Lower lobe of right lung (tissue), 2 donors: ENCODE data around the gene ARHGAP24. TPM values are rescaled to one million over a fixed set of nuclear protein-coding genes. Genes with fewer than 3 reads are reported as not detected.

Source experiments
- ATAC-seq, 2 donors: fragments of 200-7000 bp; cut with Tn5 transposase; one replicate each; pipeline ENCODE4 v1.9.1; 2020 to 2022; ENCODE audit warnings: mild to moderate bottlenecking in 2 of 2, moderate library complexity in 2 of 2
- DNase-seq: peaks from one replicate; pipeline ENCODE4 v3.0.0-alpha.2; 2020
- H3K27ac ChIP-seq: fragments of 200-600 bp; one replicate; pipeline ENCODE4 v1.8.0; 2022
- H3K27me3 ChIP-seq: fragments of 200-600 bp; one replicate; pipeline ENCODE4 v1.8.0; 2022; ENCODE audit warnings: low read depth
- H3K36me3 ChIP-seq: fragments of 200-600 bp; one replicate; pipeline ENCODE4 v1.8.0; 2022; ENCODE audit warnings: mild to moderate bottlenecking
- H3K4me1 ChIP-seq: fragments of 200-600 bp; one replicate; pipeline ENCODE4 v1.8.0; 2022
- H3K4me3 ChIP-seq: fragments of 200-600 bp; one replicate; pipeline ENCODE4 v1.8.0; 2022; ENCODE audit warnings: mild to moderate bottlenecking
- H3K9me3 ChIP-seq: fragments of 200-600 bp; one replicate; pipeline ENCODE4 v1.8.0; 2022
- CTCF ChIP-seq: fragments of 200-600 bp; IDR thresholded peaks from one replicate; pipeline ENCODE4 v1.8.0; 2022; ENCODE audit warnings: antibody characterized with exemption, mild to moderate bottlenecking
- intact Hi-C: fragments of 100-400 bp; cut with DNase I; formaldehyde crosslinking; loops from one replicate; pipeline ENCODE4 v1.11.0; 2022
- total RNA-seq: library from RNA; stranded (reverse); fragmentation: NEBNext Ultra II Directional; extraction: Animal tissue kit (Norgen Biotek cat#: 25700); gene quantifications from one replicate; pipeline ENCODE4 v1.2.1, GENCODE V29; 2021
- donor health status: DM: no; HTN: yes; CAD: no; lungs with severe emphysema.

Gene ARHGAP24
- total RNA-seq, 1 donor from 2014 or later = 28.7 TPM

- TF ChIP-seq CTCF = no peak
- no peak for DNase-seq
Observed at GRCh38 chr4:85681221-85681657, 206.3 kb downstream of the ARHGAP24 start.

GRCh38 chr4:85681921-85682320 is 207.0 kb downstream of the ARHGAP24 start:
- H3K4me1 ChIP-seq = no peaks in the 10 kb centered on the region
- H3K36me3 ChIP-seq = no peaks in the 10 kb centered on the region
- intact Hi-C loops = no loop called here
- TF ChIP-seq CTCF = no peak
- H3K9me3 ChIP-seq = no peaks in the 10 kb centered on the region
- DNase-seq = no peak
- no peaks in the 10 kb centered on the region for H3K27me3 ChIP-seq
- H3K4me3 ChIP-seq = no peak overlapping the region
- peak overlapping the region; percentile 15 for H3K27ac ChIP-seq
- ATAC-seq = no peak

More at GRCh38 chr4:85681221-85681657, 206.3 kb downstream of the ARHGAP24 start:
- peak; percentile 78 to 94 for ATAC-seq
- Histone ChIP-seq H3K4me3 (no peak overlapping the region), H3K4me1 (no peaks in the 10 kb centered on the region), H3K9me3 (no peaks in the 10 kb centered on the region), H3K27me3 (no peaks in the 10 kb centered on the region), H3K27ac (peak overlapping the region; percentile 15), H3K36me3 (no peaks in the 10 kb centered on the region)
- intact Hi-C loops = no loop called here

- Histone ChIP-seq H3K4me3 (no peak overlapping the region), H3K27me3 (no peaks in the 10 kb centered on the region), H3K36me3 (no peaks in the 10 kb centered on the region), H3K27ac (no peak overlapping the region), H3K4me1 (no peaks in the 10 kb centered on the region), H3K9me3 (no peaks in the 10 kb centered on the region)
- TF ChIP-seq CTCF = no peak
- intact Hi-C loops = no loop called here
- DNase-seq = no peak
- ATAC-seq = no peak
Observed at GRCh38 chr4:85682391-85682790, 207.4 kb downstream of the ARHGAP24 start.

GRCh38 chr4:85684676-85685075 is 209.7 kb downstream of the ARHGAP24 start:
- TF ChIP-seq CTCF = no peak
- Histone ChIP-seq H3K36me3 (no peaks in the 10 kb centered on the region), H3K9me3 (no peaks in the 10 kb centered on the region), H3K27me3 (no peaks in the 10 kb centered on the region), H3K27ac (no peak overlapping the region), H3K4me1 (no peaks in the 10 kb centered on the region), H3K4me3 (no peak overlapping the region)
- DNase-seq (no peak), ATAC-seq (no peak)
- intact Hi-C loops = no loop called here

GRCh38 chr4:85686398-85686797 is 211.4 kb downstream of the ARHGAP24 start:
- intact Hi-C loops = no loop called here
- no peaks in the 10 kb centered on the region for H3K4me1 ChIP-seq

More at GRCh38 chr4:85686398-85686797, 211.4 kb downstream of the ARHGAP24 start:
- H3K27ac ChIP-seq = no peak overlapping the region
- H3K4me3 ChIP-seq = no peak overlapping the region
- ATAC-seq (no peak), DNase-seq (no peak)
- no peaks in the 10 kb centered on the region for H3K36me3 ChIP-seq
- no peak for TF ChIP-seq CTCF
- H3K9me3 ChIP-seq = no peaks in the 10 kb centered on the region
- H3K27me3 ChIP-seq = no peaks in the 10 kb centered on the region
